ENCODE results near the gene LTC4S. TPM values are rescaled to one million over a fixed set of nuclear protein-coding genes. Genes with fewer than 3 reads are reported as not detected.

LTC4S gene
- total and polyA plus RNA-seq, 9 of the 15 experiments (the other 6 are each of a cell fraction or from before 2014, with no cell fraction given), result 0.17 to 0.77 (median 0.75) TPM; not detected in 6

DNA sequence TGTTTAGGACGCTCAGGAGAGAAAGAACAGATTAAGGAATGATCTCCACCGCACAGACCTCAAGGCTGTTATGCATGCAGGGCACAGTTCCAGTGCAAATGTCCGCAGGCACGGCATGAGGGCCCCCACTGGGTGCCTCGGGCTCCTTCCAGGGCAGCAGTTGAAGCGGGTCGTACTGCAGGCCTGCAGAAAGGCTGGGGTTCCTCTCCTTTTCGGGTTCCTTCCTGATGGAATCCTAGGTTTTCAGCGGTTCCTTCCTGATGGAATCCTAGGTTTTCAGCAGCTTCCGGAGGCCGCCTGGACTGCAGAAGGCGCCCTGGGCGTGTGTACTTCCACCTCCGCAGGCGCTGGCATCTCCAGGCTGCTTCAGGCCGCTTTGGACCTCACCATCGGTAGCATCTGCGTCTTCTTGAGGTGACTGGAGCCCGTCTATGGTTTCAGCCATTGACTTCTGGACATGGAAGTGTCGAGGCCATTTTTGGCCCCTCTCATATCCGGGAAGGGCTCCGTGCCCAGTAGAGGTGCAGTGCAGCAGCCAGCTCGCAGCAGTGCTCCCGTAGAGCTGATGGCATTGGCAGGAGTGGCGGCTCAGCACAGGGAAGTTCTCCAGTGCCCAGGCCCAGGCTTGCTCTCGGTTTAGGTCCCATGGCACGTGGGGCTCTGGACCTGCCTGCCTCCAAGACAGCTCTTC is 18.5 kb downstream of the LTC4S start:
- peak overlapping the region; percentile 72 to 97 for H3K9ac ChIP-seq (ENCODE audit: insufficient read depth in 1 of 2, low read depth in 2 of 2, low read length in 2 of 2)
- FAIRE-seq (no peak), DNase-seq (ENCODE audit: extremely low read depth in 1 of 4, low spot score in 3 of 4) (no peak), ATAC-seq (peak; percentile 19)
- ChIA-PET CTCF (ENCODE audit: low intra/inter-chr PET ratio) (no interaction called here), POLR2A (interaction anchor here (0.6 to 3.3 kb wide), 4 partner anchors 9 to 787 kb away, joined by 3 to 30 read pairs (median 5); partner anchors contain the start of gene SQSTM1)
- intact Hi-C loops (cut with micrococcal nuclease) (no loop called here), in situ Hi-C loops (cut with MboI) (no loop called here)
- WGBS (ENCODE audit: insufficient coverage, low coverage, missing lambda C conversion rate), result 17% methylated on average over 26 of the region's 27 CpGs
- no peaks in the 10 kb centered on the region for H3K27me3 ChIP-seq (ENCODE audit: control insufficient read depth in 2 of 2, insufficient read depth in 2 of 2, low read length in 2 of 2)
- H3K9me3 ChIP-seq (replicated peaks; ENCODE audit: control insufficient read depth, insufficient read depth, low read depth, low read length), result no peaks in the 10 kb centered on the region
- H3K27ac ChIP-seq (ENCODE audit: extremely low read depth, low read depth, low read length), result peak overlapping the region; percentile 92
- H4K20me1 ChIP-seq (replicated peaks; ENCODE audit: control insufficient read depth, insufficient read depth, low read length), result no peaks in the 10 kb centered on the region
- peaks cover 7 to 41% of the 10 kb centered on the region in 2 experiments; a peak in 4 of 5 replicates for H3K4me1 ChIP-seq (replicated peaks in 1 of 2; ENCODE audit: control insufficient read depth in 2 of 2, insufficient read depth in 2 of 2, low read length in 2 of 2)
- H3K9me1 ChIP-seq (ENCODE audit: control insufficient read depth, insufficient read depth, low read length), result no peaks in the 10 kb centered on the region
- H3K36me3 ChIP-seq (ENCODE audit: control insufficient read depth, insufficient read depth, low read length), result peaks cover 35% of the 10 kb centered on the region; the same call in 2 of the 3 replicates
- no TSS peak for BruUV-seq (replicated peaks)
- H2AFZ ChIP-seq (ENCODE audit: low read depth, low read length), result no peak overlapping the region
- peaks cover 40% of the 10 kb centered on the region for H3K79me2 ChIP-seq (ENCODE audit: control insufficient read depth, insufficient read depth, low read length)
- H3K4me2 ChIP-seq (ENCODE audit: insufficient read depth, low read length), result peak overlapping the region; percentile 75
- H3K4me3 ChIP-seq, result peak overlapping the region; percentile 65
- TF ChIP-seq ZC3H4 (CRISPR knock-in tag; IDR thresholded peaks at IDR 0.05; ENCODE audit: borderline replicate concordance) (no peak), RBFOX2 (IDR thresholded peaks at IDR 0.05; ENCODE audit: low read depth, low read length) (peak; percentile 49), ETV1 (tag; conservative IDR thresholded peaks at IDR 0.05; ENCODE audit: low read depth) (0 out of 2 replicates have a peak, but pooled peaks have one; percentile 19), ARNT (IDR thresholded peaks at IDR 0.05) (no peak), GTF2E2 (tag; IDR thresholded peaks at IDR 0.05) (peak; percentile 48; the same call in 1 of the 2 replicates), RAD21 (CRISPR knock-in tag; conservative IDR thresholded peaks at IDR 0.05 in 1 of 2, IDR thresholded peaks at IDR 0.05 in 1 of 2) (0 out of 4 replicates have a peak, but pooled peaks of 1 of the 2 experiments have one; percentile 9), YY1 (IDR thresholded peaks at IDR 0.05; ENCODE audit: borderline replicate concordance in 1 of 3, control insufficient read depth in 1 of 3, extremely low read depth in 1 of 3, insufficient read depth in 3 of 3, insufficient read length in 1 of 3, insufficient replicate concordance in 2 of 3, low read depth in 1 of 3, low read length in 2 of 3) (peak in 1 of 3 experiments; percentile 7), POLR2A (conservative IDR thresholded peaks at IDR 0.05) (no peak), ETV5 (CRISPR knock-in tag; IDR thresholded peaks at IDR 0.05; ENCODE audit: low read depth) (peak; percentile 46; the same call in 1 of the 2 replicates), NR2C2 (CRISPR knock-in tag; IDR thresholded peaks at IDR 0.05) (no peak), NR2C2 (tag; IDR thresholded peaks at IDR 0.05) (0 out of 2 replicates have a peak, but pooled peaks have one; percentile 25)
- TF ChIP-seq, protein P1, sequence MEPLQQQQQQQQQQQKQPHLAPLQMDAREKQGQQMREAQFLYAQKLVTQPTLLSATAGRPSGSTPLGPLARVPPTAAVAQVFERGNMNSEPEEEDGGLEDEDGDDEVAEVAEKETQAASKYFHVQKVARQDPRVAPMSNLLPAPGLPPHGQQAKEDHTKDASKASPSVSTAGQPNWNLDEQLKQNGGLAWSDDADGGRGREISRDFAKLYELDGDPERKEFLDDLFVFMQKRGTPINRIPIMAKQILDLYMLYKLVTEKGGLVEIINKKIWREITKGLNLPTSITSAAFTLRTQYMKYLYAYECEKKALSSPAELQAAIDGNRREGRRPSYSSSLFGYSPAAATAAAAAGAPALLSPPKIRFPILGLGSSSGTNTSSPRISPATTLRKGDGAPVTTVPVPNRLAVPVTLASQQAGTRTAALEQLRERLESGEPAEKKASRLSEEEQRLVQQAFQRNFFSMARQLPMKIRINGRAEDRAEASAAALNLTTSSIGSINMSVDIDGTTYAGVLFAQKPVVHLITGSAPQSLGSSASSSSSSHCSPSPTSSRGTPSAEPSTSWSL (CRISPR knock-in tag; IDR thresholded peaks at IDR 0.05; ENCODE audit: borderline replicate concordance), result no peak
- TF ChIP-seq, protein P2, sequence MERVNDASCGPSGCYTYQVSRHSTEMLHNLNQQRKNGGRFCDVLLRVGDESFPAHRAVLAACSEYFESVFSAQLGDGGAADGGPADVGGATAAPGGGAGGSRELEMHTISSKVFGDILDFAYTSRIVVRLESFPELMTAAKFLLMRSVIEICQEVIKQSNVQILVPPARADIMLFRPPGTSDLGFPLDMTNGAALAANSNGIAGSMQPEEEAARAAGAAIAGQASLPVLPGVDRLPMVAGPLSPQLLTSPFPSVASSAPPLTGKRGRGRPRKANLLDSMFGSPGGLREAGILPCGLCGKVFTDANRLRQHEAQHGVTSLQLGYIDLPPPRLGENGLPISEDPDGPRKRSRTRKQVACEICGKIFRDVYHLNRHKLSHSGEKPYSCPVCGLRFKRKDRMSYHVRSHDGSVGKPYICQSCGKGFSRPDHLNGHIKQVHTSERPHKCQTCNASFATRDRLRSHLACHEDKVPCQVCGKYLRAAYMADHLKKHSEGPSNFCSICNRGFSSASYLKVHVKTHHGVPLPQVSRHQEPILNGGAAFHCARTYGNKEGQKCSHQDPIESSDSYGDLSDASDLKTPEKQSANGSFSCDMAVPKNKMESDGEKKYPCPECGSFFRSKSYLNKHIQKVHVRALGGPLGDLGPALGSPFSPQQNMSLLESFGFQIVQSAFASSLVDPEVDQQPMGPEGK (CRISPR knock-in tag; IDR thresholded peaks at IDR 0.05; ENCODE audit: borderline replicate concordance), result no peak

Measured in K562 (cell line).